ENCODE data around the gene S100Z.

DNA sequence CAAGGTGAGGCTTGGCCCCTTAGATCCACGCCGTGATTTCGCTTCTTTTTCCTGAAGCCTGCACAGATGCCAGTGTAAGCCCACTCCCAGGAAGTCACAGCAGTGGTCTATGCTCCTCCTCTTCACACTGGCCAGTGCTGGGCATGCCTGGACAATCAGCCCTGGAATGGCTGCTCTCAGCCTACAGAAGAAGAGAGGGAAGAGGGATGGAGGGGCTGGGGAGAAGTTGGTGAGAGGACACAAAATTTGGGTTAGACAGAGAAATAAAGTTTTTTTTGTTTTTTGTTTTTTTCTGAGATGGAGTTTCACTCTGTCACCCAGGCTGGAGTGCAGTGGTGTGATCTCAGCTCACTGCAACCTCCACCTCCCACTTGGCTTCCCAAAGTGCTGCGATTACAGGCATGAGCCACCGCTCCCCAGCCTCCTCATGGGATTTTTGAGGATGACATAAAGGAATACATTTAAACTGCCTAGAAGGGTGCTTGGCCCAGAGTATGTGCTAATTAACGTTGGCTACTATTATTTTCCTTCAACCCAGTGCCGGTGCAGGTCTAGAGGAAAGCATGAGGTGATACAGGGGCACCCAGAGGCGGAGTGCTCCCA, 830 bp downstream of the S100Z start:
- TF ChIP-seq CHD2 (IDR thresholded peaks at IDR 0.05; ENCODE audit: low read length, partially characterized antibody): no peak
- TF ChIP-seq POLR2A (IDR thresholded peaks at IDR 0.05; ENCODE audit: low read length): no peak
- TF ChIP-seq JUN (IDR thresholded peaks at IDR 0.05): no peak
- TF ChIP-seq, protein P1, sequence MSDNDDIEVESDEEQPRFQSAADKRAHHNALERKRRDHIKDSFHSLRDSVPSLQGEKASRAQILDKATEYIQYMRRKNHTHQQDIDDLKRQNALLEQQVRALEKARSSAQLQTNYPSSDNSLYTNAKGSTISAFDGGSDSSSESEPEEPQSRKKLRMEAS (IDR thresholded peaks at IDR 0.05): no peak
- TF ChIP-seq, protein P2, sequence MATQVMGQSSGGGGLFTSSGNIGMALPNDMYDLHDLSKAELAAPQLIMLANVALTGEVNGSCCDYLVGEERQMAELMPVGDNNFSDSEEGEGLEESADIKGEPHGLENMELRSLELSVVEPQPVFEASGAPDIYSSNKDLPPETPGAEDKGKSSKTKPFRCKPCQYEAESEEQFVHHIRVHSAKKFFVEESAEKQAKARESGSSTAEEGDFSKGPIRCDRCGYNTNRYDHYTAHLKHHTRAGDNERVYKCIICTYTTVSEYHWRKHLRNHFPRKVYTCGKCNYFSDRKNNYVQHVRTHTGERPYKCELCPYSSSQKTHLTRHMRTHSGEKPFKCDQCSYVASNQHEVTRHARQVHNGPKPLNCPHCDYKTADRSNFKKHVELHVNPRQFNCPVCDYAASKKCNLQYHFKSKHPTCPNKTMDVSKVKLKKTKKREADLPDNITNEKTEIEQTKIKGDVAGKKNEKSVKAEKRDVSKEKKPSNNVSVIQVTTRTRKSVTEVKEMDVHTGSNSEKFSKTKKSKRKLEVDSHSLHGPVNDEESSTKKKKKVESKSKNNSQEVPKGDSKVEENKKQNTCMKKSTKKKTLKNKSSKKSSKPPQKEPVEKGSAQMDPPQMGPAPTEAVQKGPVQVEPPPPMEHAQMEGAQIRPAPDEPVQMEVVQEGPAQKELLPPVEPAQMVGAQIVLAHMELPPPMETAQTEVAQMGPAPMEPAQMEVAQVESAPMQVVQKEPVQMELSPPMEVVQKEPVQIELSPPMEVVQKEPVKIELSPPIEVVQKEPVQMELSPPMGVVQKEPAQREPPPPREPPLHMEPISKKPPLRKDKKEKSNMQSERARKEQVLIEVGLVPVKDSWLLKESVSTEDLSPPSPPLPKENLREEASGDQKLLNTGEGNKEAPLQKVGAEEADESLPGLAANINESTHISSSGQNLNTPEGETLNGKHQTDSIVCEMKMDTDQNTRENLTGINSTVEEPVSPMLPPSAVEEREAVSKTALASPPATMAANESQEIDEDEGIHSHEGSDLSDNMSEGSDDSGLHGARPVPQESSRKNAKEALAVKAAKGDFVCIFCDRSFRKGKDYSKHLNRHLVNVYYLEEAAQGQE (IDR thresholded peaks at IDR 0.05): no peak
- TF ChIP-seq RNF2 (IDR thresholded peaks at IDR 0.05; ENCODE audit: borderline replicate concordance, low read depth): no peak
- no peak for TF ChIP-seq CTCF (IDR thresholded peaks at IDR 0.05)
- TF ChIP-seq POLR2AphosphoS2 (conservative IDR thresholded peaks at IDR 0.05; ENCODE audit: low read length): no peak

Measured in A549 (cell line).